K562 (cell line): ENCODE measurements around the gene MS4A7. TPM values are rescaled to one million over a fixed set of nuclear protein-coding genes. Genes with fewer than 3 reads are reported as not detected.

Source experiments
- EZH2 ChIP-seq: IDR thresholded peaks from 2 replicates; pipeline ENCODE4 v1.6.1; 2012; ENCODE audit warnings: low read depth, mild to moderate bottlenecking, inconsistent platforms, low read length, borderline replicate concordance
- HNRNPUL1 ChIP-seq: fragments of 200-400 bp; formaldehyde crosslinking; IDR thresholded peaks from 2 replicates; pipeline ENCODE4 v1.6.1; 2017; ENCODE audit warnings: low read length
- NFIC ChIP-seq: fragments of 450-650 bp; IDR thresholded peaks from 2 replicates; pipeline ENCODE4 v1.6.1; 2017; ENCODE audit warnings: mild to moderate bottlenecking, inconsistent platforms
- RAD21 ChIP-seq, 2 experiments: fragments of 250-450 bp in 1 of 2; fragments of 450-650 bp in 1 of 2; sonication (Bioruptor Pico) in 1 of 2; formaldehyde crosslinking in 1 of 2; IDR thresholded peaks in 1 of 2; conservative IDR thresholded peaks in 1 of 2; 2 replicates each; pipeline versions ENCODE4 v1.4.0 to v1.8.0; 2020 to 2022; ENCODE audit warnings: mild to moderate bottlenecking in 2 of 2, moderate library complexity in 1 of 2
- YBX1 ChIP-seq: fragments of 450-650 bp; IDR thresholded peaks from 2 replicates; pipeline ENCODE4 v1.7.1; 2016; ENCODE audit warnings: mild to moderate bottlenecking
- ZNF347 ChIP-seq: fragments of 450-650 bp; formaldehyde crosslinking; IDR thresholded peaks from 2 replicates; pipeline ENCODE4 v1.4.0; 2020; ENCODE audit warnings: low read depth, mild to moderate bottlenecking, moderate library complexity
- ZNF444 ChIP-seq: fragments of 250-450 bp; sonication (Bioruptor Pico); IDR thresholded peaks from 2 replicates; pipeline ENCODE4 v1.4.0; 2020; ENCODE audit warnings: mild to moderate bottlenecking, moderate library complexity
- ZNF57 ChIP-seq: fragments of 450-650 bp; formaldehyde crosslinking; IDR thresholded peaks from 2 replicates; pipeline ENCODE4 v1.4.0; 2020; ENCODE audit warnings: mild to moderate bottlenecking, moderate library complexity
- polyA plus RNA-seq, 8 experiments: library from polyadenylated mRNA; depleted of rRNA in 4 of 8; stranded (reverse) in 5 of 8; unstranded in 3 of 8; fragments of >200 nt; fragmentation: Nextera tagmentation in 2 of 8; fragmentation: Illumina TruSeq in 1 of 8; extraction: Ambion mirVana in 2 of 8; extraction: Trizol in 1 of 8; gene quantifications; 2 replicates each; pipeline versions ENCODE4 v1.2.1 to v1.2.3, GENCODE V29; 2011 to 2014; ENCODE audit warnings: inconsistent platforms in 1 of 8, missing spikeins in 1 of 8
- total RNA-seq, 7 experiments: library from RNA; depleted of rRNA in 6 of 7; stranded (reverse); fragments of >200 nt in 6 of 7; fragmentation: Illumina TruSeq in 2 of 7; extraction: Trizol in 2 of 7; gene quantifications; 2 replicates each; pipeline versions ENCODE4 v1.2.1 to v1.2.3, GENCODE V29; 2011 to 2021; ENCODE audit warnings: low replicate concordance in 1 of 7
- TF ChIP-seq, protein P1 (sequence below), 2 experiments: IDR thresholded peaks in 1 of 2; conservative IDR thresholded peaks in 1 of 2; 2 replicates each; pipeline ENCODE4 v1.6.1; 2016; ENCODE audit warnings: low read depth in 2 of 2, mild to moderate bottlenecking in 1 of 2, missing compliant biosample characterization in 1 of 2, missing genetic modification characterization in 1 of 2, moderate library complexity in 1 of 2
- TF ChIP-seq, protein P2 (sequence below): fragments of 450-650 bp; formaldehyde crosslinking; IDR thresholded peaks from 2 replicates; pipeline ENCODE4 v1.4.0; 2020; ENCODE audit warnings: mild to moderate bottlenecking, mixed read lengths

MS4A7 gene
- total and polyA plus RNA-seq, 9 of the 15 experiments (the other 6 are each of a cell fraction or from before 2014, with no cell fraction given): not detected

DNA sequence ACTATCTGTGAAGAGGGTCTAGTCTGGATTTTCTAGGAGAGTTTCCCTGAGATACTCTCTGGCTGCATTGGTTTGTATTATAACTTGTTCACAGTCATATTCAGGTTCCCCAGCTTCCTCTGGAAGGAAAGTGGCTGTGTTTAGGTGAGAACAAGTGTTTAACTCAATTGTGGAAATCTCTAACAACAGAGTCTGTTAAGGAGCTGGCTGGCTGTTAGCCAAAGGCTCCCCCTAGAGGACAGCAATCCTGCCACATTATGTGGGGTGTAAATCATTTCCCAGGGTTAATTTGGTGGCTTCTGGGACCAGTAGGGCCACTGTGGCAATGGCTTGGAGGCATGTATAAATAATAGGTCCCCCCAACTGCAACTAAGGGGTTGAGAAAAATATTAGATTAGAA, 32.8 kb upstream of the MS4A7 start (continued):
- TF ChIP-seq ZNF444 (CRISPR knock-in tag): no peak
- TF ChIP-seq RAD21 (CRISPR knock-in tag; conservative IDR thresholded peaks at IDR 0.05 in 1 of 2, IDR thresholded peaks at IDR 0.05 in 1 of 2): peak; percentile 39 to 62
- no peak for TF ChIP-seq HNRNPUL1
- no peak for TF ChIP-seq ZNF347 (CRISPR knock-in tag)
- peak; percentile 93 for TF ChIP-seq NFIC
- no peak for TF ChIP-seq EZH2
- TF ChIP-seq, protein P1, sequence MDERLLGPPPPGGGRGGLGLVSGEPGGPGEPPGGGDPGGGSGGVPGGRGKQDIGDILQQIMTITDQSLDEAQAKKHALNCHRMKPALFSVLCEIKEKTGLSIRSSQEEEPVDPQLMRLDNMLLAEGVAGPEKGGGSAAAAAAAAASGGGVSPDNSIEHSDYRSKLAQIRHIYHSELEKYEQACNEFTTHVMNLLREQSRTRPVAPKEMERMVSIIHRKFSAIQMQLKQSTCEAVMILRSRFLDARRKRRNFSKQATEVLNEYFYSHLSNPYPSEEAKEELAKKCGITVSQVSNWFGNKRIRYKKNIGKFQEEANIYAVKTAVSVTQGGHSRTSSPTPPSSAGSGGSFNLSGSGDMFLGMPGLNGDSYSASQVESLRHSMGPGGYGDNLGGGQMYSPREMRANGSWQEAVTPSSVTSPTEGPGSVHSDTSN (CRISPR knock-in tag; IDR thresholded peaks at IDR 0.05; ENCODE audit: low read depth): no peak
- TF ChIP-seq, protein P1 (tag; conservative IDR thresholded peaks at IDR 0.05; ENCODE audit: low read depth): peak; percentile 68
- TF ChIP-seq, protein P2, sequence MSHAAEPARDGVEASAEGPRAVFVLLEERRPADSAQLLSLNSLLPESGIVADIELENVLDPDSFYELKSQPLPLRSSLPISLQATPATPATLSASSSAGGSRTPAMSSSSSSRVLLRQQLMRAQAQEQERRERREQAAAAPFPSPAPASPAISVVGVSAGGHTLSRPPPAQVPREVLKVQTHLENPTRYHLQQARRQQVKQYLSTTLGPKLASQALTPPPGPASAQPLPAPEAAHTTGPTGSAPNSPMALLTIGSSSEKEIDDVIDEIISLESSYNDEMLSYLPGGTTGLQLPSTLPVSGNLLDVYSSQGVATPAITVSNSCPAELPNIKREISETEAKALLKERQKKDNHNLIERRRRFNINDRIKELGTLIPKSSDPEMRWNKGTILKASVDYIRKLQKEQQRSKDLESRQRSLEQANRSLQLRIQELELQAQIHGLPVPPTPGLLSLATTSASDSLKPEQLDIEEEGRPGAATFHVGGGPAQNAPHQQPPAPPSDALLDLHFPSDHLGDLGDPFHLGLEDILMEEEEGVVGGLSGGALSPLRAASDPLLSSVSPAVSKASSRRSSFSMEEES (CRISPR knock-in tag): no peak
- TF ChIP-seq YBX1: no peak
- TF ChIP-seq ZNF57 (CRISPR knock-in tag): no peak
